NCI-H510A (cell line): ENCODE results near the gene MTCH1.

Experiments used
- DNase-seq: peaks from one replicate; lab custom pipeline; 2025; lab: John Stamatoyannopoulos, UW

Gene MTCH1, protein sequence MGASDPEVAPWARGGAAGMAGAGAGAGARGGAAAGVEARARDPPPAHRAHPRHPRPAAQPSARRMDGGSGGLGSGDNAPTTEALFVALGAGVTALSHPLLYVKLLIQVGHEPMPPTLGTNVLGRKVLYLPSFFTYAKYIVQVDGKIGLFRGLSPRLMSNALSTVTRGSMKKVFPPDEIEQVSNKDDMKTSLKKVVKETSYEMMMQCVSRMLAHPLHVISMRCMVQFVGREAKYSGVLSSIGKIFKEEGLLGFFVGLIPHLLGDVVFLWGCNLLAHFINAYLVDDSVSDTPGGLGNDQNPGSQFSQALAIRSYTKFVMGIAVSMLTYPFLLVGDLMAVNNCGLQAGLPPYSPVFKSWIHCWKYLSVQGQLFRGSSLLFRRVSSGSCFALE

DNA sequence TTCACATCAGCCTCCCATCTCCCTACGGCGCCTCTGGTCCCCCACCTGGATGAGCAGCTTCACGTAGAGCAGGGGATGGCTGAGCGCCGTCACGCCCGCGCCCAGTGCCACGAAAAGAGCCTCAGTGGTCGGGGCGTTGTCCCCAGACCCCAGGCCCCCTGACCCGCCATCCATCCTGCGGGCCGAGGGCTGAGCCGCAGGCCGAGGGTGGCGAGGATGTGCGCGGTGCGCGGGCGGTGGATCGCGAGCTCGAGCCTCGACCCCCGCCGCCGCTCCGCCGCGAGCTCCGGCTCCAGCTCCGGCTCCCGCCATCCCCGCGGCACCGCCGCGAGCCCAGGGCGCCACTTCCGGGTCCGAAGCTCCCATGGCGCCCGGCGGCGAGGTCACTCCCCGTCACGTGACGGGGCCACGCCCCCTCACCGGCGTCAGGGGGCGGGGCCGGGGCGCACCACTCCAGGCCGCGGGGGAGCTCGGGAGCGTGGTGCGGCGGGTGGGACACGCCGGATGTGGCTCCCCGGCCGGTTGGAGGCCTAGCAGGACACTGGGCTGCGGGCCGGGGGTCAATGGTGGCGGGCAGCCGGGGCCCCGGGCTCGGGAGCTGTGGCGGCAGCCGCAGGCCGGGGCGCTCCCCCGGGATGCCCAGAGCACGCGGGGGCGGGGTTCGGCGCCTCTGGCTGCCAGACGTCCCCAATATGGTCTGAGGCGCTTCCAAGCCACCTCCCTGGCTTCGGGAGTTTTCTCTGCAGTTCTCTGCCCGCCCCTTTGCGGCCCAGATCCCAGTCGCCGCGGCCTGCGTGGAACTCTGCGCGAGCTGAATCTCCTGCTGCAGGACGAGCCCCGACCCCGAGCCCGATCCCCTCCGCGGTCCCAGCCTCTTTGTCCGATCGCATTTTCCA is at the start of gene MTCH1:
MTCH1 (minus strand) TSS at position 389 of the 896 bp plus-strand sequence; CDS start at position 366, 23 bp downstream.
- peak; percentile 86 for DNase-seq

- no peak for DNase-seq
These were observed 48.1 kb upstream of the MTCH1 start for GRCh38 chr6:37033819-37034795.

DNA sequence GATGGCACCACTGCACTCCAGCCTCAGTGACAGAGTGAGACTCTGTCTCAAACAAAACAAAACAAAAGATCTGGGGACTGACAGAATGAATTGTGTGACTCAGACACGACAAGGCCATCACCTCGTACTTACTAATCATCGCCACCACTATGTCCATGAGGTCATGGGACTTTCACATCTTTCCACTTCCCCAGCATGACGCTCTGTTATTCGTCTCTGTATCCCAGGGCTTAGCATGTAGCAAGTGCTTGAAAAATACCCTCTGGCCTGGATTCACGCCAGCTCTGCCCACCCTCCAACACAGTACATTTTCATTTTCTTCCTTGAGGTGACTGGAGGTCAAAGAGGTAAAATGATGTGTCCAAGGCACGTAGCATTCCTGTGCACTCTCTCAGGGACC is 47.3 kb upstream of the MTCH1 start:
- no peak for DNase-seq

GRCh38 chr6:37032239-37032638 is 46.2 kb upstream of the MTCH1 start:
- DNase-seq, result no peak

GRCh38 chr6:37030599-37030998 is 44.6 kb upstream of the MTCH1 start:
- no peak for DNase-seq

DNA sequence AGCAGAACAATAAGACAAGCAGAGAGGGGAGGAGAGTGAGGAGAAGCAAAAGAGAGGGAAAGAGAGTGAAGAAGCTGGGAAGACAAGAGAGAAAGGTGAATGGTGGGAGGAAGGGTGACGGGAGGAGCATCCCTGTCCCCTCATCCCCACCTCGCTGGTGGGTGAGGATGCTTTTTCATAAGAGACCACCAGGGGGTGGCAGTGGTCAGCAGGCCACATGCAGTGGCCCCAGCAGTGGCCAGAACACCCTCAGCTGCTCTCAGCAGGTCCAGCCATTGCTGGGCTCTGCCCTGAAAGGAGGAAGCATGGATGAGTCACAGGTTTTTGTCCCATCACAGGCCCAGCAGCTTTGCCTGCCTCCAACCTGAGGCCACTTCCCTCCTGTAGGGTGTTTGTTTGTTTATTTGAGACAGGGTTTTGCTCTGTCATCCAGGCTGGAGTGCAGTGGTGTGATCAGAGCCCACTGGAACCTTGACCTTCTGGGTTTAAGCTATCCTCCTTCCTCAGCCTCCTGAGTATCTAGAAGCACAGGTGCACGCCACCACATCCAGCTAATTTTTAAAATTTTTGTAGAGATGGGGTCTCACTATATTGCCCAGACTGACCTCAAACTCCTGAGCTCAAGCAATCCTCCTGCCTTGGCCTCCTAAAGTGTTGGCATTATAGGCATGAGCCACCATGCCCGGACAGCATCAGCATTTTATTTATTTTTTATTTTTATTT is 43.4 kb upstream of the MTCH1 start:
- peak; percentile 31 for DNase-seq

GRCh38 chr6:37027811-37028469 is 41.9 kb upstream of the MTCH1 start:
- DNase-seq, result no peak

DNA sequence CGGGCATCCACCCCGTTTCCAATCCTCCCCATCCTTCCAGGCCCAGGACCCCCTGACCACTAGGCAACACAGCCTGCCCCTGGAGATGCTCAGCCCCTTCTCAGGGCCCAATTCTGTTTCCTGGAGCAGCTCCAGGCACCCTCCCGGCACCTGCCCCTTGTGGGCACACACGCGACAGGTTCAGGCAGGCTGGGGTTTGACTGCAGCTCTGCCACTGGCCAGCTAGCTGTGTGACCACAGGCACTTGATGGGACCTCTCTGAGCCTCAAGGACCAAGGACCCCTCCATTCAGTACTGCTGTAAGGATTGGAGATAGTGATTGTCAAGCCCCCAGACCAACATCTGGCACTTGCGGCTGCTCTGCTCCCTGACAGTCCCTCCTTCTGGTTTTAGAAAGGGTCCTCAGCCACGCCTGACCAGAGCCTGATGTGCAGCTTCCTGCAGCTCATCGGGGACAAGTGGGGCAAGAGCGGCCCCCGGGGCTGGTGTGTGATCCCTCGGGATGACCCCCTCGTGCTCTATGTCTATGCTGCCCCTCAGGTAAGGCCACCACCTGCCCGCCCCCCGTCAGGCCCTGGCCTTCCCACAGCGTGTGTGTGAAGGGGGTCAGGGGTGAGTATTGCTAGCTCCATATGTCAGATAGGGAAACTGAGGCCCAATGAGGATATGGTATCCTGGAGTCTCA is 41.2 kb upstream of the MTCH1 start:
- DNase-seq, result no peak

- DNase-seq, result no peak
These were observed 39.8 kb upstream of the MTCH1 start for GRCh38 chr6:37025621-37026466.

GRCh38 chr6:37024656-37025337 is 38.8 kb upstream of the MTCH1 start:
- DNase-seq, result no peak

DNA sequence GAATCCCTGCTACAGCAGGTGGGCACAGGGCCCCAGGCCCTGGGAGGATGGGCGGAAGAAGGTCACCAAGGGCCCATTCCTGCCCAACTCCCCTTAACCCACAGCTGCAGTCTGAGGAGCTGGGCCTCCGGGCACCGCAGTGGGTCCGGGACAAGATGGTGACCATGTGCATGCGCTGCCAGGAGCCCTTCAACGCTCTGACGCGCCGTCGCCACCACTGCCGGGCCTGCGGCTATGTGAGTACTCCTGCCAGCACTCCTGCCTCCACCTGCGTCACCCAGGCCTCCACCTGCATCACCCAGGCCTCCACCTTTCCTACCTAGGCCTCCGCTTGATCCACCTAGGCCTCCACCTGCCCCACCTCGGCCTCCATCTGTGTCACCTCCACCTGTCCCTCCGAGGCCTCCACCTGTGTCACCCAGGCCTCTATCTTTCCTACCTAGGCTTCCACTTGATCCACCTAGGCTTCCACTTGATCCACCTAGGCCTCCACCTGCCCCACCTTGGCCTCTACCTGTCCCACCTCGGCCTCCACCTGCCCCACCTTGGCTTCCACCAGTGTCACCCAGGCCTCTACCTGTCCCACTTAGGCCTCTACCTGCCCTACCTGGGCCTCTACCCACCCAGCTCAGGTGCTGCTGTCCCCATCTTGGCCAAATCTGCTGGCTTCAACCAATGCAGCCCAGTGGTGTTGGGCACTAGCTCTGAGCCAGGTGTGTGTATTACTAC is 36.3 kb upstream of the MTCH1 start:
- DNase-seq, result no peak

- DNase-seq, result no peak
These were observed 35.5 kb upstream of the MTCH1 start for GRCh38 chr6:37021356-37022129.

- DNase-seq, result no peak
These were observed 34.8 kb upstream of the MTCH1 start for GRCh38 chr6:37020812-37021211.

- peak; percentile 83 for DNase-seq
These were observed 34.4 kb upstream of the MTCH1 start for GRCh38 chr6:37020381-37020780.

- no peak for DNase-seq
These were observed 33.1 kb upstream of the MTCH1 start for GRCh38 chr6:37019065-37019450.

GRCh38 chr6:37018198-37019064 is 32.4 kb upstream of the MTCH1 start:
- peak; percentile 77 for DNase-seq
